ENCODE results near the gene CDH3. TPM values are rescaled to one million over a fixed set of nuclear protein-coding genes. Genes with fewer than 3 reads are reported as not detected.

The CDH3 gene
- total and polyA plus RNA-seq, 2 donors from 2014 or later, result 9.8 to 61.3 TPM

DNA sequence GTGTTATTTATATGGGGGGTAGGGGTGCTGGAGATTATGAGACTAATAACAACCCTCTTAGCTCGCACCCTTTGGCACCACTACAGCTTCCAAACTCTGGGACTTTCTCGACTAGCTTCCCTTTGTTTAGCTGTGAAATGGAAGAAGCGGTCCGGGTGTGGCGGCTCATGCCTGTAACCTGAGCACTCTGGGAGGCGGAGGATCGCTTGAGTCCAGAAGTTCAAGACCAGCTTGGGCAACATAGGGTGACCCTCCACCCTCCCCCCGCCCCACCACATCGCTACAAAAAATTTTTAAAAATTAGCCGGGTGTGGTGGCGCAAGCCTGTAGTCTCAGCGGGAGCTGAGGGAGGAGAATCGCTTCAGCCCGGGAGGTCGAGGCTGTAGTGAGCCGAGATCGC is 814 bp upstream of the CDH3 start:
- FAIRE-seq (no peak), DNase-seq (peak in 4 of 5 donors; percentile 48 to 70 (median 54))
- H3K27ac ChIP-seq (ENCODE audit: low read depth in 2 of 2, low read length in 2 of 2), result no peak overlapping the region
- intact Hi-C loops (cut with DNase I), result no loop called here
- peaks cover 0 to 8% (median 4%) of the 10 kb centered on the region in 3 donors for H3K4me1 ChIP-seq (ENCODE audit: control insufficient read depth in 2 of 3, insufficient read depth in 2 of 3, low read depth in 1 of 3, low read length in 3 of 3)
- TF ChIP-seq, protein P1, sequence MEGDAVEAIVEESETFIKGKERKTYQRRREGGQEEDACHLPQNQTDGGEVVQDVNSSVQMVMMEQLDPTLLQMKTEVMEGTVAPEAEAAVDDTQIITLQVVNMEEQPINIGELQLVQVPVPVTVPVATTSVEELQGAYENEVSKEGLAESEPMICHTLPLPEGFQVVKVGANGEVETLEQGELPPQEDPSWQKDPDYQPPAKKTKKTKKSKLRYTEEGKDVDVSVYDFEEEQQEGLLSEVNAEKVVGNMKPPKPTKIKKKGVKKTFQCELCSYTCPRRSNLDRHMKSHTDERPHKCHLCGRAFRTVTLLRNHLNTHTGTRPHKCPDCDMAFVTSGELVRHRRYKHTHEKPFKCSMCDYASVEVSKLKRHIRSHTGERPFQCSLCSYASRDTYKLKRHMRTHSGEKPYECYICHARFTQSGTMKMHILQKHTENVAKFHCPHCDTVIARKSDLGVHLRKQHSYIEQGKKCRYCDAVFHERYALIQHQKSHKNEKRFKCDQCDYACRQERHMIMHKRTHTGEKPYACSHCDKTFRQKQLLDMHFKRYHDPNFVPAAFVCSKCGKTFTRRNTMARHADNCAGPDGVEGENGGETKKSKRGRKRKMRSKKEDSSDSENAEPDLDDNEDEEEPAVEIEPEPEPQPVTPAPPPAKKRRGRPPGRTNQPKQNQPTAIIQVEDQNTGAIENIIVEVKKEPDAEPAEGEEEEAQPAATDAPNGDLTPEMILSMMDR (IDR thresholded peaks at IDR 0.05; ENCODE audit: borderline replicate concordance, extremely low read depth, insufficient read depth), result no peak
- no peaks in the 10 kb centered on the region for H3K36me3 ChIP-seq (ENCODE audit: control insufficient read depth in 2 of 3, insufficient read depth in 3 of 3, low read length in 3 of 3)
- H3K9ac ChIP-seq (ENCODE audit: low read length in 3 of 3), result no peak overlapping the region
- no peak overlapping the region for H3K4me3 ChIP-seq (ENCODE audit: low read length in 3 of 3)
- H3K27me3 ChIP-seq (ENCODE audit: control insufficient read depth, insufficient read depth, low read length), result no peaks in the 10 kb centered on the region
- H3K9me3 ChIP-seq (ENCODE audit: control insufficient read depth in 2 of 3, insufficient read depth in 1 of 3, low read length in 3 of 3), result no peaks in the 10 kb centered on the region

DNA sequence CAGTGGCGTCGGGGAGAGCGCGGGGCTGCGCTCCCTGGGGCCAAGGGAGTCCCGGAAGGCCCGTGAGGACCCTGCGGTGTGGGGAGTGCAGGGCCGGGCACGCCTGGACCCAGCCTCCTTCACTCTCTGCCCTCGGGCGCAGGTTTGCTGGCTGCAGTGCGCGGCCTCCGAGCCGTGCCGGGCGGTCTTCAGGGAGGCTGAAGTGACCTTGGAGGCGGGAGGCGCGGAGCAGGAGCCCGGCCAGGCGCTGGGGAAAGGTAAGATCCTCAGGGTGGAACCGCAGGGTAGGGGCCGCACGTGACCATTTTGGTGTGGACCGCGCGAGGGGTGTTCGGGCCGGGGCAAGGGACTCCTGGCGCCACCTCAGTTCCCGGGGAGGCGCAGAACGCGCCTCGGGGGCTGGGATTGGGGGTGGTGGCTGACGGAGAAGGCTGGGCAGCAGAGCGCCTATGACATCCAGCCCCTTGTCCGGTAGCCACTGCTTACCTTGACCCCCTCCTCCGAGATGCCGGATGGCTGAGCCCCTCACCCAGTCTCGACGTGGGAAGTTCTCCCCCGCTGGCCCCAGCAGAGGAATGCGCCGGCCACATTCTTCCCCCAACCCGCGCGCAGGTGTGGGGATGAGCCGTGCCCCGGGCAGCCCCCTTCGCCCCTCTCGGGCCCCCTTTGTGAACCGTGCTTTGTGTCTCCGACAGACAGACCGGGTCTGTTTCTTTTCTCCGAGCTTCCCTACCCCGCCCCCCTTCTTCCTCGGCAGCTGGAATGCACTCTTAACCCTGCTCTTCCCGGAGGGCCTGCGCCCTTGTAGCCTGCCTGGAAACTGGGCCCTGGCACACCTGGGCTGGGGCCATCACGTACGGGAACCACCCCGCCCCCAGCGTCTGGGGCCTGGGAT is 631 bp downstream of the CDH3 start:
- Histone ChIP-seq H3K27me3 (ENCODE audit: control insufficient read depth, insufficient read depth, low read length) (no peaks in the 10 kb centered on the region), H3K36me3 (ENCODE audit: control insufficient read depth in 2 of 3, insufficient read depth in 3 of 3, low read length in 3 of 3) (no peaks in the 10 kb centered on the region), H3K27ac (ENCODE audit: low read depth in 2 of 2, low read length in 2 of 2) (no peak overlapping the region), H3K9me3 (ENCODE audit: control insufficient read depth in 2 of 3, insufficient read depth in 1 of 3, low read length in 3 of 3) (no peaks in the 10 kb centered on the region), H3K4me3 (ENCODE audit: low read length in 3 of 3) (peak overlapping the region in 2 of 3 donors; percentile 49 to 56), H3K4me1 (ENCODE audit: control insufficient read depth in 2 of 3, insufficient read depth in 2 of 3, low read depth in 1 of 3, low read length in 3 of 3) (peaks cover 0 to 8% (median 4%) of the 10 kb centered on the region in 3 donors), H3K9ac (ENCODE audit: low read length in 3 of 3) (no peak overlapping the region)
- DNase-seq (peak; percentile 72 to 83 (median 76)), FAIRE-seq (no peak)
- intact Hi-C loops (cut with DNase I), result no loop called here
- TF ChIP-seq, protein P1 (IDR thresholded peaks at IDR 0.05; ENCODE audit: borderline replicate concordance, extremely low read depth, insufficient read depth), result no peak

DNA sequence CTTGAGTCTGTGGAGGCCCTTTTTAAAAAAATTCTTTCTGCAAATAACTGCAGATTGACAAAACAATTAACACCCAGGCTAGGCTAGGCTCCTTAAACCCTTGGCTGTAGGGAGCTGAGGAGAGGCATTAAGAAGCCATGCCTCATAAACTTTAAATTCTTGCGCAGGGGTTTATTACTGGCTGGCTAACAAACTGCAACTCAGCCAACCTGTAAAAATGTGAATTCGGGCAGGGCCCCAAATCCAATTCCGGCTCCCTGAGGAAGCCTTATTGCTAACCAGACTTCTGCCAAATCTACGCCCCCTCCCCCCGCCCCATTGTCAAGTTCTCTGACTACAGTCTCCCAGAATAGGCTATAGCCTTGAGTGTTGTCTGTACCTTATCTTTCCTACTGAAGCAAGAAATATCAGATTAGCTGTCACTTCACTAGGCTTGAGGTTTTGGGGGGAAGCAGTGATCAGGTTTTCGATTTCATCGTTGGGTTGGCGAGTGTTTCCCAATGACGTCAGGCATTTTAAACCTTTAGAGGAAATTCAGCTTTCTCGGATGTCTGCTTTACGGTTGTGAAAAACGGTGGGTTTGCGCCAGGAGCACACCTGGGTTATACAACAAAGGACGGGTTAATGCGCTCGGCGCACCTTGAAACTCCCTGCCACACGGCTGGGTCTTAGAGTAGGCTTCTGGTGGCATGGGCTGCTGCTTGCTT is 2.0 kb downstream of the CDH3 start:
- peak in 4 of 5 donors; percentile 63 to 91 (median 80) for DNase-seq
- H3K27me3 ChIP-seq (ENCODE audit: control insufficient read depth, insufficient read depth, low read length), result no peaks in the 10 kb centered on the region

More for the DNA sequence above, 2.0 kb downstream of the CDH3 start:
- FAIRE-seq, result no peak
- Histone ChIP-seq H3K27ac (ENCODE audit: low read depth in 2 of 2, low read length in 2 of 2) (no peak overlapping the region), H3K9ac (ENCODE audit: low read length in 3 of 3) (no peak overlapping the region), H3K9me3 (ENCODE audit: control insufficient read depth in 2 of 3, insufficient read depth in 1 of 3, low read length in 3 of 3) (no peaks in the 10 kb centered on the region), H3K36me3 (ENCODE audit: control insufficient read depth in 2 of 3, insufficient read depth in 3 of 3, low read length in 3 of 3) (no peaks in the 10 kb centered on the region), H3K4me3 (ENCODE audit: low read length in 3 of 3) (no peak overlapping the region), H3K4me1 (ENCODE audit: control insufficient read depth in 2 of 3, insufficient read depth in 2 of 3, low read depth in 1 of 3, low read length in 3 of 3) (peaks cover 0 to 8% (median 4%) of the 10 kb centered on the region in 3 donors)
- TF ChIP-seq, protein P1 (IDR thresholded peaks at IDR 0.05; ENCODE audit: borderline replicate concordance, extremely low read depth, insufficient read depth), result no peak
- intact Hi-C loops (cut with DNase I), result no loop called here
